ENCODE data around the gene UBE2N. TPM values are rescaled to one million over a fixed set of nuclear protein-coding genes. Genes with fewer than 3 reads are reported as not detected.
"Not testable (repeated sequence)": the region's sequence is repeated elsewhere in the genome, so short reads cannot be mapped to it uniquely, and the experiment has no call there.

UBE2N gene
- total RNA-seq, 1 experiment from 2014 or later: 159 TPM

DNA sequence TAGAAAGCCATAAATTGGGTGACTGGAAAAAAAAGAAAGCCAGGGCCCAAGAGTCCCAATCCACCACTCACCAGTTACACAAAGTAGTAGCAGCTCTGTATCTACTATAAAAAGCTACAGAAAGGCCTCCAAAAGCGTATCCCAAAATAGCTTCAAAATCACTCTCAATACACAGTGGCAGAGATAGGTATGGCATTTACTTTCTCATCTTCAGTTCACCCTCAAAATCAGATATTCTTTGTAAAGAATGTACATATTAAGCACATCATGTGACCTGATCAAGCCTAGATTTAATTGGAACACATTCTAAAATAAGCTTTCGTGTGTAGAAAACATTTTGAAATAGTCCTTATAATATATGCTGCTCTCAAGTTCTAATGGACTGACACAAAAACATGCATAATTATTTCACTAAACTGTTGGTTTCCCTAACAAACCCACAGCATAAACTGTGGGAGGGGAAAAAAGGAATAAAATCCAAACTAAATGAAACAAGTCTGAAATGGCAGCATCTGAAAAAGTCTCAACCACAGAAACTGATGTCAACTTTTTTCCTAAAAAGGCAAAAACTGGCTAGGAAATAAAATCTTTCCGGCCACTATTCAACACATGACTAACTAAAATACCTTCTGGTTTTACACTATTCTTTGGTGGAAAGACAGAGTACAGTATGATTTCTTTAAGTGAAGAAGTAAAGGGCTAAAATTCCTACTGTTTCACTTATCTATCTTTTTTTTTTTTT is 25.9 kb downstream of the UBE2N start:
- H3K9me3 Mint-ChIP-seq (ENCODE audit: low read depth, unreplicated experiment): peaks cover 5% of the 10 kb centered on the region
- no peaks in the 10 kb centered on the region for H3K27me3 Mint-ChIP-seq (ENCODE audit: unreplicated experiment)
- no peak for DNase-seq
- TF ChIP-seq, protein P1, sequence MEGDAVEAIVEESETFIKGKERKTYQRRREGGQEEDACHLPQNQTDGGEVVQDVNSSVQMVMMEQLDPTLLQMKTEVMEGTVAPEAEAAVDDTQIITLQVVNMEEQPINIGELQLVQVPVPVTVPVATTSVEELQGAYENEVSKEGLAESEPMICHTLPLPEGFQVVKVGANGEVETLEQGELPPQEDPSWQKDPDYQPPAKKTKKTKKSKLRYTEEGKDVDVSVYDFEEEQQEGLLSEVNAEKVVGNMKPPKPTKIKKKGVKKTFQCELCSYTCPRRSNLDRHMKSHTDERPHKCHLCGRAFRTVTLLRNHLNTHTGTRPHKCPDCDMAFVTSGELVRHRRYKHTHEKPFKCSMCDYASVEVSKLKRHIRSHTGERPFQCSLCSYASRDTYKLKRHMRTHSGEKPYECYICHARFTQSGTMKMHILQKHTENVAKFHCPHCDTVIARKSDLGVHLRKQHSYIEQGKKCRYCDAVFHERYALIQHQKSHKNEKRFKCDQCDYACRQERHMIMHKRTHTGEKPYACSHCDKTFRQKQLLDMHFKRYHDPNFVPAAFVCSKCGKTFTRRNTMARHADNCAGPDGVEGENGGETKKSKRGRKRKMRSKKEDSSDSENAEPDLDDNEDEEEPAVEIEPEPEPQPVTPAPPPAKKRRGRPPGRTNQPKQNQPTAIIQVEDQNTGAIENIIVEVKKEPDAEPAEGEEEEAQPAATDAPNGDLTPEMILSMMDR (IDR thresholded peaks at IDR 0.05; ENCODE audit: unreplicated experiment): no peak
- CTCF ChIA-PET: interaction anchor here (0.5 to 0.6 kb wide), 2 partner anchors 10 to 294 kb away, joined by 4 to 5 read pairs; no protein-coding TSS in a partner anchor
- no peak overlapping the region for H3K27ac Mint-ChIP-seq (ENCODE audit: unreplicated experiment)
- intact Hi-C loops (cut with micrococcal nuclease; ENCODE audit: unreplicated experiment): no loop called here
- H3K4me3 Mint-ChIP-seq (ENCODE audit: low read depth, unreplicated experiment): no peak overlapping the region
- H3K4me1 Mint-ChIP-seq (ENCODE audit: low read depth, unreplicated experiment): peaks cover 53% of the 10 kb centered on the region
- peaks cover 5% of the 10 kb centered on the region for H3K36me3 Mint-ChIP-seq (ENCODE audit: insufficient read depth, unreplicated experiment)
- no TSS peak for BruUV-seq (replicated peaks)

DNA sequence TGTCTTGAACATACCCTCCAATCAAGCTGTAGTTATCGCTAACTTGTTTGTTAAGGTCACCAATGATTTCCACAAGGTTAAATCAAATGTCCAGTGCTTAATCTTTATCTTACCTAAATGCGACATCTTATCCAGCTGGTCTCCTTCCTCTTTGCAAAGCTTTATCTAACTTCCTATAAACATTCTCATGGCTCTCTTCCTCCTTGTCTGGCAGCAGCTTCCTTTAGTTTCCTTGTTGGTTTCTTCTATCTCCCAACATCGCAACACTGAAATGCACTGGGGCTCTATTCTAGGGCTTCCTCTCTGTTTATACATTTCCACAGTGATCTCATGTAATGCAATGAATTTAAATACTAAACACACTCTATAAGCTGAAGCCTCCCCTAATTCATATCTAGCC is 28.7 kb downstream of the UBE2N start:
- CTCF ChIA-PET: no interaction called here
- Mint-ChIP-seq H3K9me3 (ENCODE audit: low read depth, unreplicated experiment) (peaks cover 5% of the 10 kb centered on the region), H3K4me3 (ENCODE audit: low read depth, unreplicated experiment) (no peak overlapping the region), H3K27me3 (ENCODE audit: unreplicated experiment) (no peaks in the 10 kb centered on the region), H3K4me1 (ENCODE audit: low read depth, unreplicated experiment) (peaks cover 40% of the 10 kb centered on the region), H3K27ac (ENCODE audit: unreplicated experiment) (peak overlapping the region; percentile 0), H3K36me3 (ENCODE audit: insufficient read depth, unreplicated experiment) (peaks cover 18% of the 10 kb centered on the region)
- intact Hi-C loops (cut with micrococcal nuclease; ENCODE audit: unreplicated experiment): no loop called here
- TF ChIP-seq, protein P1 (IDR thresholded peaks at IDR 0.05; ENCODE audit: unreplicated experiment): no peak
- no TSS peak for BruUV-seq (replicated peaks)
- no peak for DNase-seq

DNA sequence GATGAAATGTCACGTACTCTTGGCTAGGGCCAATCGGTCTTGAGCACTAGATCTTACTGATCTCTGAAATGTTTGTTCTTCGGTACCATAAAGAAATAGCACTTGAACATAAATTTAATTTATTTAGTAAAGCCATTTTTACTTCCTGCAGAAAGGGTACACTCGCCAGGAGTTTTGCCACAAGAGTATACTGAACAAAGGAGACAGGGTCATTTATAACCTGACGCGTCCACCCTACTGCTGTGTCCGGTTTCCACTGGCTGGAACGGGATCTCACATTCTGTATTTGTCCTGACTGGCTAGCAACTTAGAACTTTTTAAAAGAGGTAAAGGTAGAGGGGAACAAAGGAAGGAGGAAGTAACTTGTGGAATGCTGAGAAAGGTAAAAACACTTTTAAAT is 29.4 kb downstream of the UBE2N start:
- CTCF ChIA-PET; BruUV-seq (replicated peaks); H3K9me3 Mint-ChIP-seq (ENCODE audit: low read depth, unreplicated experiment); H3K4me3 Mint-ChIP-seq (ENCODE audit: low read depth, unreplicated experiment); H3K27ac Mint-ChIP-seq (ENCODE audit: unreplicated experiment); H3K27me3 Mint-ChIP-seq (ENCODE audit: unreplicated experiment); DNase-seq; intact Hi-C loops (cut with micrococcal nuclease; ENCODE audit: unreplicated experiment): not testable (repeated sequence)
- H3K4me1 Mint-ChIP-seq (ENCODE audit: low read depth, unreplicated experiment): peaks cover 40% of the 10 kb centered on the region
- peaks cover 23% of the 10 kb centered on the region for H3K36me3 Mint-ChIP-seq (ENCODE audit: insufficient read depth, unreplicated experiment)

- intact Hi-C loops (cut with micrococcal nuclease; ENCODE audit: unreplicated experiment); H3K27me3 Mint-ChIP-seq (ENCODE audit: unreplicated experiment); H3K4me3 Mint-ChIP-seq (ENCODE audit: low read depth, unreplicated experiment); H3K27ac Mint-ChIP-seq (ENCODE audit: unreplicated experiment); DNase-seq; H3K9me3 Mint-ChIP-seq (ENCODE audit: low read depth, unreplicated experiment); BruUV-seq (replicated peaks): not testable (repeated sequence)
- Mint-ChIP-seq H3K4me1 (ENCODE audit: low read depth, unreplicated experiment) (peaks cover 32% of the 10 kb centered on the region), H3K36me3 (ENCODE audit: insufficient read depth, unreplicated experiment) (peaks cover 34% of the 10 kb centered on the region)
- CTCF ChIA-PET: interaction anchor here (0.9 kb wide), 1 partner anchor 9 kb away, joined by 3 read pairs; no protein-coding TSS in a partner anchor
Observed at GRCh38 chr12:93411060-93411459, 30.7 kb downstream of the UBE2N start.

DNA sequence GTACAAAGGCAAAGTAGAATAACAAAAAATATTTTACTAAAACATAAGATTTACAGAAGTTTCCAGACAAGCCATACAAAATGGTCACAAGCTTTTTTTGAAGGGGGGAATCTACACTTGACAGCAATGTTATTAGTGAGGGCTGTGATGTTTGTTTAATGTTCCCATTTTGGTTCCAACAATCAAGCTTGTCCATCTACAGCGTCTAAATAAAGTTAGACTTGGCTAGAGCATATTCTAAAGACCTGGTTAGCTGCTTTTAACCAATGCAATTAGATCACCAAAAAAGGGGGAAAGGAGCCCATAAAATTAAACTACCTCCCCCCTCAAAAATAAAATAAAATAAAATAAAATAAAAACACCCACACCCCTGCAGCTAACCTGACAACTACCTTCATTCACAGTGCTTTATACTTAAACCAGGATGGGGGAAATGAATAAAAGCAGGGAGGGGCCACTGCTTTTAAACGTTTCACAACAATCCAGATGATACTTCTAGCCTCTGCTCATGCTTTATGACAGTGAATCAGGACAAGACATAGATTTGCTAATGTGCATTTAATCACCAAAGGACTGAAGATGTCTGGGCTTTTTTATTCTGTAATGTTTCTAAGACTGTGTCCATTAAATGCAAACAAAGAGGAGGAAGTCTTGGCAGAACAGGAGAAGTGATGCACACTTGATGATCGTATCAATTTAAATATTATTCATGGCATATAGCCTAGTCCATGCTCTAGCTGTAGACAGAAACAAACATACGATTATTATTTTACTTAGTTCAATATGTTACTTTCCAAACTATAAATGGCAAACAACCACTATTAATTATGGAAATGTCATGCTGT is 32.2 kb downstream of the UBE2N start:
- TSS peak; percentile 81 for BruUV-seq (replicated peaks)
- H3K9me3 Mint-ChIP-seq (ENCODE audit: low read depth, unreplicated experiment); intact Hi-C loops (cut with micrococcal nuclease; ENCODE audit: unreplicated experiment); H3K4me3 Mint-ChIP-seq (ENCODE audit: low read depth, unreplicated experiment); CTCF ChIA-PET; DNase-seq; H3K27me3 Mint-ChIP-seq (ENCODE audit: unreplicated experiment); H3K27ac Mint-ChIP-seq (ENCODE audit: unreplicated experiment): not testable (repeated sequence)
- peaks cover 28% of the 10 kb centered on the region for H3K4me1 Mint-ChIP-seq (ENCODE audit: low read depth, unreplicated experiment)
- peaks cover 44% of the 10 kb centered on the region for H3K36me3 Mint-ChIP-seq (ENCODE audit: insufficient read depth, unreplicated experiment)
